GM21423 (cell line): Measurements from ENCODE around the gene MEGF8.

Experiments
- ATAC-seq: cut with Tn5 transposase; IDR thresholded peaks from one replicate; pipeline ENCODE4 v1.9.1; 2021; ENCODE audit warnings: mild to moderate bottlenecking, moderate library complexity; ENCODE audit not compliant: unreplicated experiment

The MEGF8 gene

GRCh38 chr19:42352301-42353259, 27.1 kb downstream of the MEGF8 start:
- no peak for ATAC-seq

DNA sequence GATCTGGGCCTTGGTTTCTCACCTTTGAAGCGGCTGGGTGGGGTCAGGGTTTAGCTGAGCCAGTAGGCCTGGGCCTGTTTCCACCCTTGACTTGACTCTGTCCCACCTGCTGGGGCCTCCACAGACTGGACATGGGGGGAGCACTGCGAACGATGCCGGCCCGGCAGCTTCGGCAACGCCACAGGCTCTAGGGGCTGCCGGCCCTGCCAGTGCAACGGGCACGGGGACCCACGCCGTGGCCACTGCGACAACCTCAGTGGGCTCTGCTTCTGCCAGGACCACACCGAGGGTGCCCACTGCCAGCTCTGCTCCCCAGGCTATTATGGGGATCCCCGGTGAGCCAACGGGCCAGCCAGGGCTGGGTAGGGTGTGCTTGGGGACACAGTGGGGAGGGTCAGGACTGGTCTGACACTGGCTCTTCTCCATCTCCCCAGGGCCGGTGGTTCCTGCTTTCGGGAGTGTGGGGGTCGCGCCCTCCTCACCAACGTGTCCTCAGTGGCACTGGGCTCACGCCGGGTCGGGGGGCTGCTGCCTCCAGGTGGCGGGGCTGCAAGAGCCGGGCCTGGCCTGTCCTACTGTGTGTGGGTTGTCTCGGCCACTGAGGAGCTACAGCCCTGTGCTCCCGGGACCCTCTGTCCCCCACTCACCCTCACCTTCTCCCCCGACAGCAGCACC, 28.0 kb downstream of the MEGF8 start:
- ATAC-seq, result no peak

GRCh38 chr19:42355896-42356295, 30.5 kb downstream of the MEGF8 start:
- ATAC-seq, result no peak

DNA sequence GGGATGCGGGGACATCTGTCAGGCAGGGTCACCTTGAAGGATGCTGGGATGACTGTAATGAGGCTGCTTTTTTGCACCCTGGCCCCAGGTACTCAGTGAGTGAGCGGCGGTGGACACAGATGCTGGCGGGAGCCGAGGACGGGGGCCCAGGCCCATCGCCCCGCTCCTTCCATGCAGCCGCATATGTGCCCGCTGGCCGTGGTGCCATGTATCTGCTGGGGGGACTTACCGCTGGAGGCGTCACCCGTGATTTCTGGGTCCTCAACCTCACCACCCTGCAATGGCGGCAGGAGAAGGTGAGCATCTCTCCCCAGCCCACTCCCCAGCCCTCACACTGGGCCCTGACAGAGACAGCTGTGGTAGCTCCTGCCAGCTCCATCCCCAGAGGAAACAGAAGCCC, 31.3 kb downstream of the MEGF8 start:
- ATAC-seq, result no peak

GRCh38 chr19:42357290-42357689, 31.9 kb downstream of the MEGF8 start:
- no peak for ATAC-seq

- no peak for ATAC-seq
Observed at GRCh38 chr19:42360787-42361544, 35.5 kb downstream of the MEGF8 start.

DNA sequence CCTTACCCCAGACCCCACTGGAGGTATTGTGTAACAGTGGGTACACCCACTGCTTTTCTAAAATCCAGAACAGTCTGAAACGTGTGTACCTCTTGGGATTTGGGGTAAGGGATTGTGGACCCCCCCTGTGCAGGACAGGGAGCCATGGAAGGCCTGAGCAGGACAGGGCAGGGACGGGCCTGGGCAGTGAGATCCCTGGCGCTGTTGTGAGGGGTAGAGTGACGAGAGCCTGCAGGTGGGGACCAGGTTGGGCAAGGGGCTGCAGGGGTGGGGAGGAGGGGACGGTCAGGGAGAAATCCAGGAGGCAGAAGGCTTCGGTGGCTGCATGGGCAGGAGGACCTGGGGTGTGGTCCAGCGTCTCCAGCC, 36.1 kb downstream of the MEGF8 start:
- no peak for ATAC-seq

- no peak for ATAC-seq
Observed at GRCh38 chr19:42362342-42362741, 36.9 kb downstream of the MEGF8 start.

DNA sequence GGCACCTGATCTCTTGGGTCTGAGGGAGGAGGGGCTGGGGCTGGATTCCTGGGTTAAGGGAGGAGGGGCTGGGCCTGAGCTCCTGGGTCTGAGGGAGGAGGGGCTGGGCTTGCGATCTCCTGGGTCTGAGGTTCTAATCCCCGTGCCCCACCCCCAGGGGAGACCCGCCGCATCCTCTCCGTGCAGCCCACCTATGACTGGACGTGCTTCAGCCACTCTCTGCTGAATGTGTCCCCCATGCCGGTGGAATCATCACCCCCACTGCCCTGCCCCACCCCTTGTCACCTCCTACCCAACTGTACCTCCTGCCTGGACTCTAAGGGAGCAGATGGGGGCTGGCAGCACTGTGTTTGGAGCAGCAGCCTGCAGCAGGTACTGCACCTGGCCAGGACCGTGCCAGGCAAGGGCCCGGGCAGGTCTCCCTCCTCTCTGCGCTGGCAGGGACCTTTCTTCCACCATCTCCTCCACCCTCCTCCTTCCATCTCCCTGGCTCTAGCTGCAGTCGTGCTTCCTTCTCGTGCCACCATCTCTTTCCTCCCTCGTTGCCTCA, 37.5 kb downstream of the MEGF8 start:
- no peak for ATAC-seq

DNA sequence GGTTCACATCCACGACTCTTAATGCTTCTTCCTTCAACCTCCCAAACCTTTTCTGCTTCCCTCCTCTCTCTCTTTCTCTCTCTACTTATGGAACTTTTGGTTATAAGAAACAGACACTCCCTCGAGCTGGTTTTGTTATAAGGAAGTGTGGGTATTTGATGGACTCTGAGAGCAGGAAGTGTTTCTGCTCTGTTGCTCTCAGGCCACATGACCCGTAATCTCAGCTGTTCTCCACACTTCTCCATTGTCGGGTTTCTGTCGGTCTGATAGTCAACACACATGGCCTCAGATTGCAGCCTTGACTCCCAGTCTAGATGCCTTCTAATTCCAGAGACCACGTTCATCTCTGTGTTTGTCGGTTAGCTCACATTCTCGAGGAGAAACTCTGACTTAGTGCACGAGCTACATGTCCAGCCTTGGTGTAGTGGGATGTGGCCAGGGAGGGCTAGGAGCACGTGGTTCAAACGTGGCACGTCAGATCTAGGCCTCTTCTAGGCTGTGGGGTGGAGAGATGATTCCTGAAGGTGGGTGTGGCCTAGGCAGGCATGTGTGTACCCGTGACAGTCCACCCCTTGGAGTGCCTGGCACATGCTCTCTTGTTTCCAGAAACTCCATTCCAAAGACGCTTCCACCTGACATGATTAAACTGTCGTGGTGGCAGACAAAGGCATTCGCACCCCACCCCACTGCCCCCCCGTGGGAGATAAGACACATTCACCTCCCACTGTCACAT, 38.3 kb downstream of the MEGF8 start:
- no peak for ATAC-seq

DNA sequence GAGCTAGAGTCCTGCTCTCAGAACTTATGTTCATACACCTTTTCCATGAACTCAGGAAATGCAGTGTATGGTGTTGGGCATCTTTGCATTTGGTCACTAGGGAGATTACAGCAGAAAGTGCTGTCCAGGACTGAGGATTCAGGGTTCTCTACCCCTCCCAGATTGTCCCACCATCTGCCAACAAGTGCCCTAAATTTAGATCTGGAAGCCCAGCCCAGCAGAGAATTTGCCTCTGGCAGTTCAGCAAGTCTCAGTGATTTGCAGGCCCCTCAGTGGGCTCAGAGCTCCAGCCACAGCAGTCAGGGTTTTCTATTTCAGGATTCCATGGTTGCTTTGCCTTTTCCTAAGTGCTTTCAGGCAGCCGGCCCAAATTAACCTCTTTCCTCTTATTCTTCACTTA, 41.2 kb downstream of the MEGF8 start:
- ATAC-seq, result no peak

- no peak for ATAC-seq
Observed at GRCh38 chr19:42367929-42368328, 42.5 kb downstream of the MEGF8 start.

- no peak for ATAC-seq
Observed at GRCh38 chr19:42368360-42368759, 42.9 kb downstream of the MEGF8 start.

DNA sequence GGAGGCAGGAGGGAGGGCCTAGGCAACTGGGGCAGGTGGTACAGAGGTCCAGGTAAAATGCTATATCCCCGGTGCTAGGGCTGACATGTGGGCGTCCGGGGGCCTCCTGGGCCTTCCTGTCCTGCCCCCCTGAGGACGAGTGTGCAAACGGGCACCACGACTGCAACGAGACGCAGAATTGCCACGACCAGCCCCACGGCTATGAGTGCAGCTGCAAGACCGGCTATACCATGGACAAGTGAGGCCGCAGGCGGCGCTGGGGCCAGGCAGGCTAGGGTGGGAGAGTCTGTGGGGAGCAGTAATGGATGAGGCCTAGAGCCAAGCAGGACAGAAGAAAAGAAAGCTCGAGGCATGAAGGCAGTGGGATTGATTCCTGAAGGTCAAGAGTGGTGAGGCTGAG, 43.3 kb downstream of the MEGF8 start:
- no peak for ATAC-seq

DNA sequence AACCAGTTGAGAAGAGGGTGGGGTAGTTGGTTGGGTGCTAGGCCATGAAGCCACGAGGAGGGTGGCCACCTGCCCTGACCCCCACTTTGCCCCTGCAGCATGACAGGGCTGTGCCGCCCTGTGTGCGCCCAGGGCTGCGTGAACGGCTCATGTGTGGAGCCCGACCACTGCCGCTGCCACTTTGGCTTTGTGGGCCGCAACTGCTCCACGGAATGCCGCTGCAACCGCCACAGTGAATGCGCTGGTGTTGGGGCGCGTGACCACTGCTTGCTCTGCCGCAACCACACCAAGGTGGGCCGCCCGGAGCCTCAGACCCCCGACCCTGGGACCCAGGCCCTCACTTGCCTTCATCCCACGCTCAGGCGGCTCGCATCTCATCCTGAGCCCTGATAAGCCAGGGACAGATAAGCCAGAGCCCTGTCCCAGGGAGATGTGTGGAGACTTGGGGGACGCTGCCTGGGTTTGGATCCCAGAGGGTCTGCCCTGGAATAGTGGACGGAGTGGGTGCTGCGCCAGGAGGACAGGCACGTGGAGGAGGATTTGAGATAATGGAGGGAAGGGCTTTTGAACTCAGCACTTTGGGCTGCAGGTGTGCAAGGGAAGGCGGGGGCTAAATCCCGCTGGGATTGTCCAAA, 44.1 kb downstream of the MEGF8 start:
- no peak for ATAC-seq

DNA sequence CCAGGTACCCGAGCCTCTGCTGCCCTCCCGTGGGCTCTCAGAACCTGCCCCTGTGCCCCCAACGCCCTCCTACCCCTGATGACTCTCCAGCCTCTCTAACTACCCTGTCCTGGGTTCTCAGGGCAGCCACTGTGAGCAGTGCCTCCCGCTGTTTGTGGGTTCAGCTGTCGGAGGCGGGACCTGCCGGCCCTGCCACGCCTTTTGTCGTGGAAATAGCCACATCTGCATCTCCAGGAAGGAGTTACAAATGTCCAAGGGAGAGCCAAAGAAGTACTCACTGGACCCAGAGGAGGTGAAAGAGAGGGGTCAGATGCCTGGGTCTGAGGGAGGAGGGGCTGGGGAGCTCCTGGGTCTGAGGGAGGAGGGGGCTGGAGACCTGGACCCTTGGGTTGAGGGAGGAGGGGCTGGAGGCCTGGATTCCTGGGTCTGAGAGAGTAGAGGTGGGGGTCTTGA, 44.7 kb downstream of the MEGF8 start:
- ATAC-seq, result no peak

DNA sequence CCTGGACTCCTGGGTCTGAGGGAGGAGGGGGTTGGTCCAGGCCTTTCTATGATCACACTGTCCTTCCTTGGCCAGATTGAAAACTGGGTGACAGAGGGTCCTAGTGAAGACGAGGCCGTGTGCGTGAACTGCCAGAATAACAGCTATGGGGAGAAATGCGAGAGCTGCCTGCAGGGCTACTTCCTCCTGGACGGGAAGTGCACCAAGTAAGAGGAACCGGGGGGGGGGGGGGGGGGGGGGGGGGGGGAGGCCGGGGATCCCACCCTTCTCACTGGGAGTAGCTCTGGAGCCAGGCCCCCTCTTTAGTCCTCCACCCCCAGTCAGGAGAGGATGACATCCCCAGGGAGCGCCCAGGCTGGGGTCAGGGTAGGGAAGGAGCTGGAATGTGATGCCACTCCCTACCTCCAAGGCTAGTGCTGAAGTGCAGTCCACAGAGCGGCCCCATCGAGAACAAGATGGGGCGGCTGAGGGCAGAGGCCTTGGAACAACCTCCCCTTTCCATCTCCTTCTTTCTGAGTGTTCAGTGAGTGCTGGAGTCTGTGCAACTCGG, 45.3 kb downstream of the MEGF8 start:
- no peak for ATAC-seq

GRCh38 chr19:42374826-42375376, 49.5 kb downstream of the MEGF8 start:
- ATAC-seq, result no peak

GRCh38 chr19:42375415-42376176, 50.2 kb downstream of the MEGF8 start:
- ATAC-seq, result no peak
